Measurements from ENCODE around the gene LKAAEAR1.

Gene LKAAEAR1

GRCh38 chr20:64064145-64064698 lies 20.0 kb downstream of the LKAAEAR1 start:
- POLR2A ChIA-PET = no interaction called here
- CTCF ChIA-PET = interaction anchor here (0.6 to 1.9 kb wide), 2 partner anchors 13 to 24 kb away, joined by 3 to 5 read pairs; no protein-coding TSS in a partner anchor
- no peak for DNase-seq (ENCODE audit: extremely low spot score)
- TF ChIP-seq CTCF (IDR thresholded peaks at IDR 0.05; ENCODE audit: control extremely low read depth, extremely low read depth, low read depth, missing control alignments) = no peak

GRCh38 chr20:64063389-64064144 lies 20.6 kb downstream of the LKAAEAR1 start:
- ChIA-PET POLR2A (no interaction called here), CTCF (interaction anchor here (1.0 to 1.9 kb wide), 5 partner anchors 10 to 83 kb away, joined by 5 to 13 read pairs (median 7); partner anchors contain the start of genes PRPF6 and SAMD10)
- DNase-seq (ENCODE audit: extremely low spot score) = peak; percentile 52
- no peak for TF ChIP-seq CTCF (IDR thresholded peaks at IDR 0.05; ENCODE audit: control extremely low read depth, extremely low read depth, low read depth, missing control alignments)

- POLR2A ChIA-PET = no interaction called here
Measured at GRCh38 chr20:64062596-64063388, 21.4 kb downstream of the LKAAEAR1 start, which contains the start of gene TCEA2. TCEA2 (plus strand) TSS chr20:64063198; CDS start chr20:64063313, 115 bp downstream.

GRCh38 chr20:64062276-64062595 lies 22.0 kb downstream of the LKAAEAR1 start:
- ChIA-PET POLR2A (no interaction called here), CTCF (interaction anchor here (1.0 to 1.9 kb wide), 6 partner anchors 8 to 106 kb away, joined by 3 to 13 read pairs (median 6); partner anchors contain the start of genes OPRL1, PRPF6, RGS19 and SAMD10)
- no peak for TF ChIP-seq CTCF (IDR thresholded peaks at IDR 0.05; ENCODE audit: control extremely low read depth, extremely low read depth, low read depth, missing control alignments)
- DNase-seq (ENCODE audit: extremely low spot score) = no peak

More at GRCh38 chr20:64062596-64063388, 21.4 kb downstream of the LKAAEAR1 start, which contains the start of gene TCEA2:
- peak; percentile 98 for DNase-seq (ENCODE audit: extremely low spot score)
- no peak for TF ChIP-seq CTCF (IDR thresholded peaks at IDR 0.05; ENCODE audit: control extremely low read depth, extremely low read depth, low read depth, missing control alignments)
- CTCF ChIA-PET = interaction anchor here (1.0 to 1.9 kb wide), 6 partner anchors 9 to 107 kb away, joined by 3 to 13 read pairs (median 6); partner anchors contain the start of genes OPRL1, PRPF6, RGS19 and SAMD10

GRCh38 chr20:64058536-64058935 lies 25.7 kb downstream of the LKAAEAR1 start:
- ChIA-PET POLR2A (no interaction called here), CTCF (interaction anchor here (1.2 to 4.7 kb wide), 3 partner anchors 18 to 331 kb away, joined by 3 to 60 read pairs (median 3); no protein-coding TSS in a partner anchor)
- DNase-seq (ENCODE audit: extremely low spot score) = no peak
- no peak for TF ChIP-seq CTCF (IDR thresholded peaks at IDR 0.05; ENCODE audit: control extremely low read depth, extremely low read depth, low read depth, missing control alignments)

Measured in GM10248 (cell line).